DMS79 (cell line): ENCODE results near the gene CDCA7.
"Not testable (repeated sequence)": the region's sequence is repeated elsewhere in the genome, so short reads cannot be mapped to it uniquely, and the experiment has no call there.

Experiments used
- DNase-seq: peaks from one replicate; lab custom pipeline; 2025; lab: John Stamatoyannopoulos, UW

Gene CDCA7

DNA sequence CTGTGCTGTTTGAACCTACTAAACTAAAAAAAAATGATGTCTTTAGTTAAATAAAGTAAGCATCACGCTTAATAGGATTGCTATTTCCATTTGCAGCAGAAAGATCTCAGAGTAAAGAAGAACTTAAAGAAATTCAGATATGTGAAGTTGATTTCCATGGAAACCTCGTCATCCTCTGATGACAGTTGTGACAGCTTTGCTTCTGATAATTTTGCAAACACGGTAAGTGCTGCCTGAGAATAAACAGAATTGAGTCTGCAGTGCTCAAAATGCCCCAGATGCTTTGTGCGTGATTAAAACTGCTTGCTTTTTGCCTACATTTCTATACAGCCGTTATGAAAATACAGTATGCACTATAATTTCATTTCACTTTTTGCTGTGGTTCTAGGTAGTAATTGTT lies 3.9 kb downstream of the CDCA7 start:
- no peak for DNase-seq

DNA sequence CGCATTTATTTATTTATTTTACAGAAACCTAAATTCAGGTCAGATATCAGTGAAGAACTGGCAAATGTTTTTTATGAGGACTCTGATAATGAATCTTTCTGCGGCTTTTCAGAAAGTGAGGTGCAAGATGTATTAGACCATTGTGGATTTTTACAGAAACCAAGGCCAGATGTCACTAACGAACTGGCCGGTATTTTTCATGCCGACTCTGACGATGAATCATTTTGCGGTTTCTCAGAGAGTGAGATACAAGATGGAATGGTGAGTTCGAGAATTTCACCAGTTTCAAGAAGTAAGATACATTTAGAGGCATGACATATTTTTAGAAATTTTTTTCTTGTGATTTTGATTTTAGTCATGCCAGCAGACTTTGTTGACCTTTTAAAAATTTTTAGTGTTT lies 4.6 kb downstream of the CDCA7 start:
- DNase-seq: peak; percentile 64

DNA sequence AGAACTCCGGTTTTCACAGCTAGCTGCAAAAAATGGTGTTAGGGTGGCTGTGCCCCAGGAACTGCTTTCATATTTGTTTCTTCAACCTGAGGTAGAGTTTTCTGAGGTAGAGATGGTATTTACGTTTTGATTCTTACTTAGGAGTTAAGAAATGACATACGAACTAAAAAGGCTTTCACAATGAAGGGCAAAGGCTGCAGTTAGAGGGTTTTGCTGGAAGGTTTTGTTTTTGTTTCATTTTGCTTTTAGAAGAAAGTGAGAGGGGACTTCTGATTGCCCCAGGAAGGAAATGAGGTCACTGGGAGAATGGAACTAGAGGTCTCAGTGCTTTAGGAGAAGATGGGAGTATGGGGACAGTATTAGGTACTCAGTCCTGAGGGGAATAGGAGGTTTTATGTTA lies 15.5 kb downstream of the CDCA7 start:
- DNase-seq: no peak

DNA sequence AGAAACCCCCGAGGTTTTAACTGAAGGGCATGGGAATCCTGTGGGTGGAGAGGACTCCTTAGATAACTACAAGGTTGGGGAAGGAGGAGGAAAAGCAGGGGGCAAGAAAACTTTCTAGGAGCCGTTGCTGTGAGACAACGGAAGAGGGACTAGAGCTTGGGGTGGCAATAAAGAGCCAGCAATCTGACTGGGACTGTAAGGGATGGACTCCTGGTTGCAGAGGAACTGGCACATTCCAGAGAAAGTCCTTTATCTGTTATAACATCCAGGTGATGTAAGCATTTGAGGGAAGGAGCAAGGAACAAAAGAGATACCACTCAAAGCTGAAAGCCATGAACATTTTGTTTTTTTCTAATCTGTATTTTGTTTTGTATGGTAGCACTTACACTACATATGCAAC lies 16.4 kb downstream of the CDCA7 start:
- DNase-seq: no peak

DNA sequence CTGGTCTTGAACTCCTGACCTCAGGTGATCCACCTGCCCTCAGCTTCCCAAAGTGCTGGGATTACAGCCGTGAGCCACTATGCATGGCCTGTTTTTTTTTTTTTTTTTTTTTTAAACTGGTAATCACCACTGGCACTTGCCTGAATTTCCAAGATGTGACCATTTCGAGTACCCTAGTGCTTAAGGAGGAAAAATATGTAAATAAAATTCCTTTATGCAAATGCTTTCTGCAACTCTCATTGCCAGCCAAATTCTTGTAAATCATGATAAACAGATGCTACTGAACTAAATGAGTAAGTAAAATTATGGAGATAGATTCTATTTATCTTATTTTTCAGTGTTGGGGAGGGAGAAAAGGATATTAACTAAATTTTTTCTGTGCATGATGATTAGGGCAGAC lies 18.6 kb downstream of the CDCA7 start:
- no peak for DNase-seq

DNA sequence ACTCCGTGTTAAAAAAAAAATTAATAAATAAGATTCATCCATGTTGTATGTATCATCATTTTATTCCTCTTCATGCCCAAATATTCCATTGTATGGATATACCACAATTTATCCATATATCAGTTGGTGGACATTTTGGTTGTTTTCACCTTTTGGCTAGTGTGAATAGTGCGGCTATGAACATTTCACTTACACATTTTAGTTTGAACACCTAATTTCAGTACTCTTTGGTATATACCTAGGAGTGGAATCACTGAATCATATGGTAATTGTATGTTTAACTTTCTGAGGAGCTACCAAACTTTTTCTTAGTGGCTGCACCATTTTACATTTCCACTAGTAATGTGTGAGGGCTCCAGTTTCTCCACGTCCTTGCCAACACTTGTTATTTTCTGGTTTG lies 20.0 kb downstream of the CDCA7 start:
- no peak for DNase-seq

DNA sequence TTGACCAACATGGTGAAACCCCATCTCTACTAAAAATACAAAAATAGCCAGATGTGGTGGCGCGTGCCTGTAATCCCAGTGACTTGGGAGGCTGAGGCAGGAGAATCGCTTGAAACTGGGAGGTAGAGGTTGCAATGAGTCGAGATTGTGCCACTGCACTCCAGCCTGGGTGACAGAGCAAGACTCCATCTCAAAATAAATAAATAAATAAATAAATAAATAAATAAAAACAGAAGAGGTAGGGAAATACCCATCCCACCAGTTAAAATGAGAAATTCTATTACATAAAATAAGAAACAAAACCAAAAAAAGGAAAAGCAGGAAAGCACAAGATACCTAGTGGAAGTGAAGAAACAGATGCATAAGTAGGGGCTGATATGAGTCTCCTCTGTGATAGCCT lies 30.9 kb downstream of the CDCA7 start:
- DNase-seq: not testable (repeated sequence)

DNA sequence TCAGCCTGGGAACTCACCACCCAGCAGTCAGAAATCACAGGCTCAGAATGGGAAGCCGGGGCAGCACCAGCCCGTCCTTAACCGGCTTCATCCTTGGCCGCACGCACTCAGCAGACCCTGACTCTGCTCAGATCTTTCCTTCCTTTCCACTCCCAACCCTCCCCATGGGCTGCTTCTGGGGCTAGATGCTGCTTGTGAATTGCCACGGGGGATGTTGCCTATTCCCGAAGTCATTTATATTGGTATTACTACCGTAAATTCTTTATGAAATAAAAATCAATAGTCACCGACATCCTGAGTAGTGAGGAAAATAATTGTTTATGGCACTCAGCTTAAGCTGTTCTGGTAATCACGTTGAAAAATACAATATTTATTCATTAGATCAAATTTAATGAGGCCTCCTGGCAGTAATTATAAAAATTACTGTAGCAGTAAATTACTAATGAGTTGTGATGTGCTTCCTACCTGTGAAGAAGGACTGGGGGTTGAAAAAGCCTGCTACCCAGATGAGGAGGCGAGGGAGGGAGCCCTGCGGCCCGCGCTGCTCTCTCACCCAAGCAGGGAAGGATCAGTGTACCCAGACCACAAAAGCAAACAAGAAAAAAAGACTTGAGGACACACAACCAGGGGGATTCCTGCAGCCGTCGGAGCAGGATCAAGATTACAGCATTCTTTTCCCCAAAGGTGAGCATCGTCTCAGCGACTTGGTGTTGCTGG lies 31.5 kb downstream of the CDCA7 start:
- no peak for DNase-seq

DNA sequence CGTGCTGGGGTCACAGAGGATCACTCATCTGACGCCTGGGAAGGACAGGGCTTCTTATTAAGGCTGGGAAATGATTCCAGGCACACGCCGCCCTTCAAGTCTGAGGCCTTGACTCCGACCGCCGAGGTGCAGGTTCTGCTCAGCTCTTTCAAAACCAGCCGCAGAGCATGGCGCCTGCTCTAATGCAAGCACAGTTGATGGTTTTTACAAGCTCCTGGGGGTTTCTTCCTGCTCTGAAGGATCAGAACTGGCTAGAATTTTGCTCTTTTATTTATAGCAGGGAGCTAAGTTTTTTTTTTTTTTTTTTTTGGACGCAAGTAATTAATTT lies 32.0 kb downstream of the CDCA7 start:
- no peak for DNase-seq

DNA sequence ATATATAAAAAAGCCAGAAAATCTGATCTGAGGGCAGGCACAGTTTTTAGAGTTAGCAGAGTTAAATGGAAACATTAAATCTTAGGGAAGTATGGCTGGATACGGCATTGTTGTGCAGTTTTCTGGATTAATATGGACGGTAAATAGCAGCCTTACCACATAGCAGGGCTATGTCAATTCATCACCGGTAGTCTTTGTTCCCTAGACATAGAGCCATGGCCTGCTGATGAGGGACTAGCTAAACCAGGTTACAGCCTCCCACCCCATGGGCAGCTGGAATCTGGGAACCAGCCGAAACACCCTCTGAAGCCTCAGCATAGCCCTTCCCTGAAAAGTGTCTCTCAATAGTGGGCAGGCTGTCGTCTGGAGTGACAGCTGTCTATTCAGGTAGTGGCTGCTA lies 32.4 kb downstream of the CDCA7 start:
- DNase-seq: no peak

DNA sequence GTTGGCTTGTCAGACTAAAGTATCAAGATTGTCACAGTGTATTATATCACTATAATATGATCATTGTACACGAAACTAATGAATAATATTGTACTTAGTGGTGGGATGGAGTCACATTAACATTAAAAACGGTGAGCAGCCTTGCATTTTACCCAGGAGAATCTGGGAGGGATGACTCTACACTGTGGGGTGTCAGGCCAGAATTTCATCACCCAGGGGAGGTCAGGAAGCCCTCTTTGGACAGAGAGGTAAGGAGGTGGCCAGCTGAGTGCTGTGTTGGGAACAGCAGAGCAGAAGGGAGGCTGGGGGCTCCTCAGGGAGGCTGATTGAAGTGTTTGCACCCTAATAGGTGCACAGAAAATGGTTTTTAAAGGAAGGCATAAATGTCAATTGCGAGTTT lies 33.0 kb downstream of the CDCA7 start:
- DNase-seq: no peak

DNA sequence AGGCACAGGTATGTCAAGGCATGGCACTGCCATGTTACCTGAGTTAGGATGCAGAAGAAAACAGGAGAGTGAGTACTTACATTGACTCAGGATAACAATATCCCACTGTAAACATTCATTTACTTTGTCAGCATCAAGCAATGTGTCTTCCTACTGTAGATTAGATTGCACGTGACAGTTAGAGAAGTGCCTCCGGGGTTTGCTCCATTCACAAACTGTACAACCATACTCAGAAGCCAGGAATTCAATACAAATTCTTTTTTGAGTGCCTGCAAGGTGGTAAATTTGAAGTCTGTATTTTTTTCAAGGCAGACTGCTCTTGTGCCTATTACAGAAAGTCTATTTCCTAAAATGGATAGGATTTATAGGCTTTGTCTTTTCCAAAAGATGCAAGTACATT lies 34.1 kb downstream of the CDCA7 start:
- DNase-seq: no peak

DNA sequence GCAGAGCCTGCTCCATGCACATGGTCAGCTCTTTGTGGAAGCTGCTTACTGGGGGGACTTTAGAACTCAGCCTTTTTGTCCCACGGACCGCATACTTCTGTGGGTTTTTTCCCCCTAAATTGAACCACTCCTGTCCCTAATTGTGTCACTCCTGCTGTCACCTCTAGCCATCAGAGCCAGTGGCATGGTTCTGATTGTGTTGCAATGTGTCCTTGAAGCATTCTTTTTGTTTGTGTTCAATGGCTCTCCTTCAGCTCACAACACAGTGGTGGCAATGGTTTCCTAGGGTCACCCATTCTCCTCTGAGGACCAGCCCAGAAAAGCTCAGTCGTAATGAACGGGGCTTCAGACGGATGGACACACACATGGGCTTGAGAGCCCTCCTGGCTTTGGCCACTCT lies 35.4 kb downstream of the CDCA7 start:
- no peak for DNase-seq

DNA sequence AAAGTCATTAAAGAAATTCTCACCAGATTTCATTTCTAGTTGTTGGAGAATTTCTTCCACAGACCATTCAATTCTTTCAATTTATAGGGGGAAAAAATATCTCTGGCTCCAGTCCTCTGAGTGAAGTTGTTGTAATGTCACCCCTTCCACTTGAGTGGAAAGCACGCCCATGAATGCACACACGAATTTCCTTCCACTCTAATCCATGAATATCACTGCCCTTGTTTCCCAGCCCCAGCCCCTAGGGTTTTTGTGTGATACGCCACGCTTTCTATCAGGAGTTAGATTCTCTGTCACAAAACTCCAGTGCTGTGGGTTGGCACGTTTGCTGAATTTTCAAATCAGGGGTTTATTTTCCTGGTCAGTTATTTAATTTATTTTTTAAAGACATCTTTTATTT lies 38.1 kb downstream of the CDCA7 start:
- no peak for DNase-seq

DNA sequence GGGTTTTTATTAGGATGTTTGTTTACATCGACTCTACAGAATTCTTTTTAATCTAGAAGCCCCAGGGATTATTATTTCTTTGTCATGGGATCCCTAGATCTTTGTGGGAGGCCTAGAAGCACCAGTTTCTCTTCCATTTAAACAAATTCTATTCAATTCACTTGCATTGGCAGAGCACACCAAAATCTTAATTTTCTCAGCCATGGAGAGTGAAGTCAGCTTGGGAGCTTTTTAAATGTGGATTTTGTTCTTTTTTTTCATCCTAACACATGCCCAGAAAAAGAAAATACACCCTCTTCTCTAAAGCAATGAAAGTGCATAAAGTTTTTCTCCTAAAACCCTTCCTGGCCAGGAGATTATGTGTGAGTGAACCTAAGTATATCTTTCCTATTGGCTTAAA lies 38.5 kb downstream of the CDCA7 start:
- no peak for DNase-seq

DNA sequence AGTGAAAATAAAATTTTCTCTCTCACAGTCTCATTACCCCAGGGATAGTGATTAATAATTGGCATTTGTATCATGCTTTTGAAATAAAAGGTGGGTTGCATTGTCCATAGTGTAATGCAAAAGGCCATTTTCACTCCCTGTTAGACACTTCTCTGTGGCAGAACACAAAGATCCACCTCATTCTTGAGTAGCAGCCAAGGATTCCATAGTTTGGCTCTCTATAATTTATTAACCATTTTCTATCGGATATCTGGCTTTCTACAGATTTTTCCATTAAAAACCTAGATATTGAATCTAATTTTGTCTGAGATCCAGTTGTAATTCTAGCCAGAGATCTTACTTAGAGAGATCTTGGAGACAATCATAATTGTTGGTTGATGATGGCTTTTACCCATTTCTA lies 39.0 kb downstream of the CDCA7 start:
- DNase-seq: no peak

DNA sequence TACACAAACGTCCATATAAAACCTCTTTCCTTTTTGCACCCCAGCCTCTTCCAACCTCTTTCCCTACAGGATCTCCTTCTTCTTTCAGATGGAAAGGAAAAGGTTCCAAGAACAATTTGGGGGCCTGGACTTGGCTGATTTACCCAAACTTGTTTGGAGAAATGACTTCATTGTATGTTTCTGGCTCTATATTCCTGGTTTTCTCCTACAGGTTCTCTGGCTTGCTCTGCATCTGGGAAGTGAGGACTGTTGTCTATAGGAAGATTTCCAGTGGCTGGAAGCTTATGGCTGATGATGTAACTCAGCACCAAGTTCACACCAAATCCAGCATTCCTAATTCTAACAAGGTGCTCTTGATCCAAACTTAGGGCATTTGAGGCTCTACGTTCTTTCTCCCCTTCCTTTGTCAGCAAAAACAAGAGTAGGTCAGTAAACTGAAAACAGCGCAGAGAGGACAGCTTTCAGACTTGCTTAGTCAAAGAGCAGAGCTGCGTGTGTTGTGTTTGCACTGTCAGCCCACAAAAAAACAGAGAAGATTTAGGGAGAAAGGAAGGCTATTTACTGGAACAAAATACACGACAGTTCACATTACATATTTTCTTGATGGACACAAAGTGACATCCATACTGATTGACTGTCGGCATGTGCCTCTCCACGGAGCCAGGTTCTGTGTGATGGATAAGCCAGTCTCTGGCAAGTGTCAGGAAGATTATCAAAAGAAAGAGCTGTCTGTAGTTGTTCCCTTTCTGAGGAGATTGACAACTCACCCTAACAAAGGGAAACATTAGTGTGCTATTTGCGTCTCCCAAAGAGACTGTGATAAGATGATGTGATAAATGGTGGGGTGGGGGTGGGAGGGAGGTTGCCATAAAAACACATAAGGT lies 39.7 kb downstream of the CDCA7 start:
- DNase-seq: no peak

DNA sequence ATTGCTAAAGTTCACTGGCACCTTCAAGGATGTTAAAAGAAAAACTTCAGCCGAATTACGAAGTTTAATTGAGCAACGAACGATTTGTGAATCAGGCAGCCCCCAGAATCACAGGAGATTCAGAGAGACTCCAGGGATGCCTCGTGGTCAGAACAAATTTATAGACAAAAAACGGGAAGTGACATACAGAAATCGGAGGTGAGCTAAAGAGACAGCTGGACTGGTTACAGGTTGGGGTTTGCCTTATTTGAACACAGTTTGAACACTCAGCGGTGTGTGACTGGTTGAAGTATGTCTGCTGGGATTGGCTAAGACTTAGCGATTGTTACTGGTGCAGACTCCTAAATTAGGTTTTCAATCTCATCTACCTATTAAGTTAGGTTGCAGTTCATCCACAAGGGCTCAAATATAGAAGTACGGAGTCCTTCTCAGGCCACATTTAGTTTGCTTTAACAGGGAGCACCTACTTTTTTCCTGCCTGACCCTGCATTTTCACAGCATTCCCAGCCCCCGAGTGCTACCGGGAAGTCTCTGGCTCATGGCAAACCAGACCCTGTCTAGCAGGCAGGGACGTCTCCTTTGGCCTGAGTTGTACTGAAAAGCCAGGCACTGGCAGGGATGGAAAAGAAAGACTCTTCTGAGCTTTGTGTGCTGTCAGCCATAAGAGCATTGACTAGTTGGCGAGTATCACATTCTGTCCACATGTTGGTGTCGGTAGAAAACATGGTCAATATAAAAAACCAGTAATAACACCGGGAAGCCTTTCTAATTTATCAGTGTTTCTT lies 41.1 kb downstream of the CDCA7 start:
- DNase-seq: no peak

DNA sequence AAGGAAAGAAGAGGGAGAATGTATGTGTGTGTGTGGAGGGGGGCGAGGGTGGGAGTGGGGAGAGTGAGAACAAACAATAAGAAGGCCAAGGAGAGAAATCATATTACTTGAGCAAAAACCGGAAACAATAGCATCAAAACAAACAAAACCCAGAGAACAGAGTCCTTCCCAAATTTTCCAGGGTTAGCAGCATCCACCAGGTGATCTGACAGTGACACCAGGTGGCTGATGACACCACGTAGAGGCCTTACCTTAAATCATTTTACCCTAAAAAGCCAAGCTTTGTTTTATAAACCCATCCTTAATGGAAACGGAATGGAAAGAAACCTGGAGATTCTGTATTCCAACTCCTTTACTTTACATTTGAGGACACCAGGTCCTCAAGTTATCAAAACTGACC lies 42.9 kb downstream of the CDCA7 start:
- no peak for DNase-seq

DNA sequence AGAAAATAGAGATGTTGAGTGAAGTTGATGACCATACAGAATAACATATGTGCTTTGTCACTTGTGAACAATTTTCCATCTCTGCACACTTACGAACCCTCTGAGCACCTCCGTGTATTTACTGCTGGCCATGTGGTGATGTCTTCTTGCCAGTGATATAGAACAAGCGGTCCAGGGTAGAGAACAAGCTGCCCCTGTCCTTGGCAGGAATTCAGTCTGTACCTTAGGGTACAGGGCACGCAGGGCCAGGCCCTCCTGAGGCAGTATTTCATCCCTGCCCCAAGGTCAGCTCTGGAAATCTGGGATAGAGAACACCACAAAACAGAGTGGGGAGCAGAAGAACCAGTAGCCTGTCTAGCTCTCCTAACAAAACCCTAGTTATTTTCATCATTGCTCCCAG lies 44.6 kb downstream of the CDCA7 start:
- DNase-seq: no peak

DNA sequence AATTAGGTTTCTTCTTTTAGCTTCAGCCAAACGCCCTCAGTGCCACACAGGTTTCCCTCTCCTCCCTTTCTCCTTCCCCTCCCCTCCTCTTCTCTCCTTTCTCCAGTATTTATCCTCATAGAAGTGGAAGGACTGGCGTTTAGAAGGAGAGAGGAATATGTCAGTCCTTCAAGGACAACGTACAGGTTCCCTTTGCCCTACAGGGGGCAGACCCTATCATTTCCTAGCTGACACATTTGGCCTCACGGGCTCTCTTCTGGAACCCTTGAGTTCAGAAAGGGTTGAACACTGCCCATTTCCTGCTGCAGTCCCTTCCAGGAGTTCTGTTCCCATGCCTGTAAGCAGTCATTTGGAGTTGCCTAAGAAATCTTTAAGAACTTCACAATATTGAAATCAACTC lies 46.1 kb downstream of the CDCA7 start:
- DNase-seq: no peak

DNA sequence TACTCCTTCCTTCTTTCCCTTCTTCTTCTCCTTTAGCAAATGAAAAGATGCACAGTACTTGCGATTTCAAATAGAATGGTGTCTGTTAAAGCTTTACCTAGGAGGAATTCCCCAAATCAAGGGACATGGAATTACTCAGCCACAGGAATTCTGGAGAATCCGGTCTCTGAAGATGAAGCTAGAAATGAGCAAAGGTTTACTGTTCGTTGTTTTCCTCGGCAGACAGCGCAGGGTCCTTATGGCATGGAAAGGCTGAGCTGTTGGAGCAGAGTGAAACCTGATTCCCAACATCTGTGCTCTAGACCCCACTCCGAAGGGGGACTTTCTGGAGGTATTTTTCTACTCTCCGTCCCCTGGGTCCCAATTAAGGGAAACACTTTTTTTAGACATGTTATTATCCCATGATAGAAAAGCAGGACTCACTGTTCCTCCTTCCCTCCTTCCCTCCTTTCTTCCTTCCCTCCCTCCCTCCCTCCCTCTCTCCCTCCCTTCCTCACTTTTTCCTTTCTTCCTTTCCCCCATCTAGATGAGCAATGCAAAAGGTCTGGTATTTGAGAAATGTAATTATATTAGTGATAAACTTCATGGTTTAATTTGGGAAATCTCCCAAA lies 47.1 kb downstream of the CDCA7 start:
- DNase-seq: peak; percentile 20
